Lower leg skin (tissue), 3 donors: ENCODE data around the gene USP34.

Experiments used
- POLR2A ChIP-seq, 2 donors: fragments of 450-650 bp; IDR thresholded peaks; one replicate each; pipeline ENCODE4 v1.6.1; 2016 to 2017; ENCODE audit warnings: antibody characterized with exemption in 2 of 2, mild to moderate bottlenecking in 1 of 2, moderate library complexity in 1 of 2
- TF ChIP-seq, protein P1 (sequence below), 3 donors: fragments of 450-650 bp; IDR thresholded peaks; one replicate each; pipeline ENCODE4 v1.5.1; 2016; ENCODE audit warnings: antibody characterized with exemption in 3 of 3, mild to moderate bottlenecking in 3 of 3, moderate library complexity in 2 of 3

DNA sequence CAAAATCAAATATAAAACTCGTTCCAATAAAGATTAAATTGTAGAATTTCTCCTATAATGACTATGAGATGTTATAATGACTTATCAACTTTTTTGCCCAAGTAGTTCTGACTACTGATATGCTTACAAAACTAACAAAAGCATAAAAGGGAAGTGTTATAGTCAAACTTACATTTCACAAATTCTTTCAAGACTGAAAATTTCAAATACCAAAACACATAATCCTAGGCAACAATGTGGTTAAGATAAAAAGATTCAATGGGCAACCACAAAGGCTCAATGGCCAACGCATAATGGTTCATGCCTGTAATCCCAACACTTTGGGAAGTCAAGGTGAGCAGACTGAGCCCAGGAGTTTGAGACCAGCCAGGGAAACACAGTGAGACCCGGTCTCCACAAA is 135.7 kb downstream of the USP34 start:
- TF ChIP-seq POLR2A (IDR thresholded peaks at IDR 0.05): no peak
- TF ChIP-seq, protein P1, sequence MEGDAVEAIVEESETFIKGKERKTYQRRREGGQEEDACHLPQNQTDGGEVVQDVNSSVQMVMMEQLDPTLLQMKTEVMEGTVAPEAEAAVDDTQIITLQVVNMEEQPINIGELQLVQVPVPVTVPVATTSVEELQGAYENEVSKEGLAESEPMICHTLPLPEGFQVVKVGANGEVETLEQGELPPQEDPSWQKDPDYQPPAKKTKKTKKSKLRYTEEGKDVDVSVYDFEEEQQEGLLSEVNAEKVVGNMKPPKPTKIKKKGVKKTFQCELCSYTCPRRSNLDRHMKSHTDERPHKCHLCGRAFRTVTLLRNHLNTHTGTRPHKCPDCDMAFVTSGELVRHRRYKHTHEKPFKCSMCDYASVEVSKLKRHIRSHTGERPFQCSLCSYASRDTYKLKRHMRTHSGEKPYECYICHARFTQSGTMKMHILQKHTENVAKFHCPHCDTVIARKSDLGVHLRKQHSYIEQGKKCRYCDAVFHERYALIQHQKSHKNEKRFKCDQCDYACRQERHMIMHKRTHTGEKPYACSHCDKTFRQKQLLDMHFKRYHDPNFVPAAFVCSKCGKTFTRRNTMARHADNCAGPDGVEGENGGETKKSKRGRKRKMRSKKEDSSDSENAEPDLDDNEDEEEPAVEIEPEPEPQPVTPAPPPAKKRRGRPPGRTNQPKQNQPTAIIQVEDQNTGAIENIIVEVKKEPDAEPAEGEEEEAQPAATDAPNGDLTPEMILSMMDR (IDR thresholded peaks at IDR 0.05): no peak
